Right lobe of liver (tissue), 6 donors: ENCODE results near the gene ADAMTS19. TPM values are rescaled to one million over a fixed set of nuclear protein-coding genes. Genes with fewer than 3 reads are reported as not detected.
"Not testable (repeated sequence)": the region's sequence is repeated elsewhere in the genome, so short reads cannot be mapped to it uniquely, and the experiment has no call there.

Experiments used
- ATAC-seq, 4 donors: fragments of 200-7000 bp; cut with Tn5 transposase; one replicate each; pipeline ENCODE4 v1.9.1; 2020; ENCODE audit warnings: mild to moderate bottlenecking in 4 of 4, moderate library complexity in 4 of 4
- DNase-seq, 3 donors: peaks; one replicate each; pipeline ENCODE4 v3.0.0-alpha.2; 2020
- H3K27ac ChIP-seq, 3 donors: fragments of 200-600 bp; one replicate each; pipeline ENCODE4 v1.8.0; 2022
- H3K27me3 ChIP-seq, 2 donors: fragments of 200-600 bp; one replicate each; pipeline ENCODE4 v1.8.0; 2022
- H3K36me3 ChIP-seq, 4 donors: fragments of 200-600 bp; sonication (generic) in 1 of 4; one replicate each; pipeline versions ENCODE4 v1.5.1 to v1.8.0; 2017 to 2022; ENCODE audit warnings: control low read depth in 1 of 4
- H3K4me1 ChIP-seq, 4 donors: fragments of 200-600 bp; sonication (generic) in 1 of 4; one replicate each; pipeline versions ENCODE4 v1.5.1 to v1.8.0; 2017 to 2022; ENCODE audit warnings: control low read depth in 1 of 4
- H3K4me3 ChIP-seq, 3 donors: fragments of 200-600 bp; one replicate each; pipeline ENCODE4 v1.8.0; 2022
- H3K9me3 ChIP-seq, 4 donors: fragments of 200-600 bp; sonication (generic) in 1 of 4; one replicate each; pipeline versions ENCODE4 v1.5.1 to v1.8.0; 2017 to 2022; ENCODE audit warnings: control low read depth in 1 of 4
- CTCF ChIP-seq, 4 donors: fragments of 200-600 bp in 3 of 4; fragments of 450-650 bp in 1 of 4; IDR thresholded peaks; one replicate each; pipeline versions ENCODE4 v1.5.1 to v1.8.0; 2016 to 2022; ENCODE audit warnings: antibody characterized with exemption in 4 of 4, mild to moderate bottlenecking in 2 of 4
- POLR2A ChIP-seq: fragments of 450-650 bp; IDR thresholded peaks from one replicate; pipeline ENCODE4 v1.6.1; 2017; ENCODE audit warnings: antibody characterized with exemption, mild to moderate bottlenecking
- WGBS: methylation state at CpG from one replicate; pipeline ENCODE4 v1.1.6; 2018; ENCODE audit warnings: low coverage, low lambda C conversion rate; ENCODE audit not compliant: insufficient coverage; ENCODE audit errors: missing lambda C conversion rate; 5-methylcytosine and 5-hydroxymethylcytosine counted together
- intact Hi-C, 2 donors: fragments of 100-400 bp; cut with DNase I; formaldehyde crosslinking; loops; one replicate each; pipeline versions ENCODE4 v1.11.2 to v1.14.1; 2022
- total RNA-seq, 6 experiments: library from RNA; depleted of rRNA in 2 of 6; stranded (reverse); fragments of >200 nt in 2 of 6; fragmentation: NEBNext Ultra II Directional in 3 of 6; extraction: Animal tissue kit (Norgen Biotek cat#: 25700) in 3 of 6; gene quantifications; one replicate each; pipeline versions ENCODE4 v1.1.0 to v1.2.4, GENCODE V29; 2016 to 2023
- donor health status: DM: no; HTN: yes; CAD: no.
- donor health status: DM: no; HTN: no; CAD: no.
- donor health status: DM: no; HTN: no; CAD: no.
- donor health status: DM: no; HTN: yes; CAD: no.
- donor health status: DM: no; HTN: yes; CAD: no.

The ADAMTS19 gene
- total RNA-seq, 6 experiments from 2014 or later: not detected

GRCh38 chr5:129419292-129419691 is 40.8 kb upstream of the ADAMTS19 start:
- TF ChIP-seq CTCF (IDR thresholded peaks at IDR 0.05) (no peak), POLR2A (no peak)
- ATAC-seq: no peak
- H3K36me3 ChIP-seq: no peaks in the 10 kb centered on the region
- no peak for DNase-seq
- H3K4me3 ChIP-seq: no peak overlapping the region
- no peaks in the 10 kb centered on the region for H3K4me1 ChIP-seq
- H3K27ac ChIP-seq: no peak overlapping the region
- WGBS: 43% methylated on average over 3 of the region's 3 CpGs
- intact Hi-C loops: no loop called here
- no peaks in the 10 kb centered on the region for H3K27me3 ChIP-seq
- no peaks in the 10 kb centered on the region for H3K9me3 ChIP-seq

- TF ChIP-seq CTCF (IDR thresholded peaks at IDR 0.05) (no peak), POLR2A (no peak)
- Histone ChIP-seq H3K4me3 (no peak overlapping the region), H3K27ac (no peak overlapping the region), H3K4me1 (no peaks in the 10 kb centered on the region), H3K9me3 (no peaks in the 10 kb centered on the region), H3K27me3 (no peaks in the 10 kb centered on the region), H3K36me3 (no peaks in the 10 kb centered on the region)
- intact Hi-C loops: no loop called here
- no peak for ATAC-seq
- DNase-seq: no peak
Observed at GRCh38 chr5:129425031-129425430, 35.1 kb upstream of the ADAMTS19 start.

GRCh38 chr5:129426071-129426470 is 34.0 kb upstream of the ADAMTS19 start:
- Histone ChIP-seq H3K4me1 (no peaks in the 10 kb centered on the region), H3K27ac (no peak overlapping the region), H3K4me3 (no peak overlapping the region), H3K36me3 (no peaks in the 10 kb centered on the region), H3K9me3 (no peaks in the 10 kb centered on the region), H3K27me3 (no peaks in the 10 kb centered on the region)
- WGBS: 33% methylated on average over 1 of the region's 1 CpG
- intact Hi-C loops: no loop called here
- ATAC-seq (no peak), DNase-seq (no peak)
- no peak for TF ChIP-seq CTCF (IDR thresholded peaks at IDR 0.05)
- no peak for TF ChIP-seq POLR2A

GRCh38 chr5:129428636-129429035 is 31.5 kb upstream of the ADAMTS19 start:
- H3K4me3 ChIP-seq, H3K9me3 ChIP-seq, DNase-seq, H3K27me3 ChIP-seq, intact Hi-C loops, H3K4me1 ChIP-seq, H3K36me3 ChIP-seq, H3K27ac ChIP-seq, ATAC-seq: not testable (repeated sequence)
- WGBS: 67% methylated on average over 4 of the region's 5 CpGs

GRCh38 chr5:129431406-129431805 is 28.7 kb upstream of the ADAMTS19 start:
- H3K4me1 ChIP-seq: no peaks in the 10 kb centered on the region
- H3K27me3 ChIP-seq: no peaks in the 10 kb centered on the region
- no peak for ATAC-seq
- DNase-seq: no peak
- H3K9me3 ChIP-seq: no peaks in the 10 kb centered on the region
- no peak overlapping the region for H3K27ac ChIP-seq
- intact Hi-C loops: no loop called here
- H3K36me3 ChIP-seq: no peaks in the 10 kb centered on the region
- no peak for TF ChIP-seq CTCF (IDR thresholded peaks at IDR 0.05)
- TF ChIP-seq POLR2A: no peak
- no peak overlapping the region for H3K4me3 ChIP-seq
